Activated effector memory CD4-positive, alpha-beta T cell treated with anti-CD3 and anti-CD28 coated beads, Interleukin-2, amount 50 U/mL, for 16 hours (primary cell): ENCODE results near the gene TMEM43.

Experiments
- DNase-seq: peaks from one replicate; pipeline ENCODE4 v3.0.0-alpha.2; 2020

TMEM43 gene

GRCh38 chr3:14122301-14122700 is 2.6 kb upstream of the TMEM43 start:
- DNase-seq, result no peak

- no peak for DNase-seq
These were observed 1.3 kb upstream of the TMEM43 start for GRCh38 chr3:14123308-14124222.

- DNase-seq, result peak; percentile 86
These were observed 633 bp upstream of the TMEM43 start for GRCh38 chr3:14124223-14124614.

GRCh38 chr3:14125193-14126016 is 553 bp downstream of the TMEM43 start:
- DNase-seq, result peak; percentile 88

GRCh38 chr3:14126017-14126886 is 1.4 kb downstream of the TMEM43 start:
- DNase-seq, result no peak

GRCh38 chr3:14126887-14127505 is 2.1 kb downstream of the TMEM43 start:
- DNase-seq, result no peak

- no peak for DNase-seq
These were observed 2.8 kb downstream of the TMEM43 start for GRCh38 chr3:14127516-14128161.

- DNase-seq, result no peak
These were observed 3.9 kb downstream of the TMEM43 start for GRCh38 chr3:14128724-14129123.

GRCh38 chr3:14129296-14129695 is 4.4 kb downstream of the TMEM43 start:
- no peak for DNase-seq

- peak; percentile 27 for DNase-seq
These were observed 5.4 kb downstream of the TMEM43 start for GRCh38 chr3:14130230-14130629.

- DNase-seq, result peak; percentile 25
These were observed 5.9 kb downstream of the TMEM43 start for GRCh38 chr3:14130707-14131106.

- peak; percentile 53 for DNase-seq
These were observed 6.3 kb downstream of the TMEM43 start for GRCh38 chr3:14131134-14131533.

GRCh38 chr3:14132120-14132519 is 7.3 kb downstream of the TMEM43 start:
- peak; percentile 59 for DNase-seq

- peak; percentile 27 for DNase-seq
These were observed 7.8 kb downstream of the TMEM43 start for GRCh38 chr3:14132689-14133088.

GRCh38 chr3:14133188-14133800 is 8.4 kb downstream of the TMEM43 start:
- peak; percentile 55 for DNase-seq

GRCh38 chr3:14133876-14134275 is 9.0 kb downstream of the TMEM43 start:
- DNase-seq, result peak; percentile 44

- peak; percentile 36 for DNase-seq
These were observed 9.4 kb downstream of the TMEM43 start for GRCh38 chr3:14134291-14134690.

- DNase-seq, result peak; percentile 50
These were observed 10.7 kb downstream of the TMEM43 start for GRCh38 chr3:14135581-14135980.

GRCh38 chr3:14137004-14137403 is 12.2 kb downstream of the TMEM43 start:
- peak; percentile 43 for DNase-seq

GRCh38 chr3:14137445-14137844 is 12.6 kb downstream of the TMEM43 start:
- DNase-seq, result peak; percentile 36
